Epidermal melanocyte (primary cell): ENCODE measurements around the gene NPIPA3.
"Not testable (repeated sequence)": the region's sequence is repeated elsewhere in the genome, so short reads cannot be mapped to it uniquely, and the experiment has no call there.

Experiments
- DNase-seq: peaks from one replicate; pipeline ENCODE4 v3.0.0; 2011; ENCODE audit warnings: low spot score; ENCODE audit not compliant: insufficient read length

Gene NPIPA3

DNA sequence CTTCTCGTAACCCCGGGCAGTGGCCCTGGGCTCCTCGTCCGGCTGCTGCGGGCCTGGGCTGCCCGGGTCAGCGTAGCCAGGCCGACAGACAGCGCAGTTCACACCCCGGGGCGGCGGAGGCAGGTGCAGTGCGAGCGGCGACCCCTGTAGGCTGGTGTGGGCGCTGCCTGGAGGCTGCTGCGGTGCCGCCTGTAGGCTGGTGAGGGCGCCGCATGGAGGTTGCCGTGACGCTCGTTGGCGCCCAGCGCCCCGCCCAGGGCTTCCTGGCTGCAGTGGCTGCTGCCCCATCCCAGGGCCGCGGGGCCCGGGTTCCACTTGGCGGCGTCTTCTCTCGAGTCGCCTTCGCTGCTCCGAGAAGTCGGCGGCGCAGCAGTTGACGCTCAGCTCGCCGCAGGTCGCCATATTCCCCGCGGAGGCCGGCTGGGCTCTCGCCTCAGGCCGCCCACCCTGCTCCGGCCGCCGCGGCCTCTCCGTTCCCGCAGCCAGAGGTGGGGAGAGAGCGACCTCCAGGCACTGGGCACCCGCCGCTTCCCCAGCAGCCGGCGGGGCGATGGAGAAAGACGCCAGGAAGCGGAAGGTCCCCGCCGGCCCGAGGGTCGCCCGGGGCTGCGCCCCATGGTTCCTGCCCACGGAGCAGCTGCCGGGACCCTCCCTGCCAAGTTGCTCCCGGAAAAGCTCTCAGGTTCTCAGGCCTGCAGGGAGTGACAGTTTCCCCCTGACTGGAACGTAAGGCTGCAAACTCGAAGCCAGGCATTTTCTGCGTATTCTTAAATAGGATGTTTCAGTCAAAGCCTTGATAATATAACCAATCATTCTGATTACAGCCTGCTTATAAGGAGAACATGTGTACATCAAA, at the start of gene NPIPA3:
NPIPA3 (plus strand) TSS at position 256 of the 856 bp plus-strand sequence. CDS start 5,533 bp downstream, outside the sequence.
- not testable (repeated sequence) for DNase-seq

GRCh38 chr16:14658063-14658462, 45.1 kb upstream of the NPIPA3 start:
- no peak for DNase-seq

DNA sequence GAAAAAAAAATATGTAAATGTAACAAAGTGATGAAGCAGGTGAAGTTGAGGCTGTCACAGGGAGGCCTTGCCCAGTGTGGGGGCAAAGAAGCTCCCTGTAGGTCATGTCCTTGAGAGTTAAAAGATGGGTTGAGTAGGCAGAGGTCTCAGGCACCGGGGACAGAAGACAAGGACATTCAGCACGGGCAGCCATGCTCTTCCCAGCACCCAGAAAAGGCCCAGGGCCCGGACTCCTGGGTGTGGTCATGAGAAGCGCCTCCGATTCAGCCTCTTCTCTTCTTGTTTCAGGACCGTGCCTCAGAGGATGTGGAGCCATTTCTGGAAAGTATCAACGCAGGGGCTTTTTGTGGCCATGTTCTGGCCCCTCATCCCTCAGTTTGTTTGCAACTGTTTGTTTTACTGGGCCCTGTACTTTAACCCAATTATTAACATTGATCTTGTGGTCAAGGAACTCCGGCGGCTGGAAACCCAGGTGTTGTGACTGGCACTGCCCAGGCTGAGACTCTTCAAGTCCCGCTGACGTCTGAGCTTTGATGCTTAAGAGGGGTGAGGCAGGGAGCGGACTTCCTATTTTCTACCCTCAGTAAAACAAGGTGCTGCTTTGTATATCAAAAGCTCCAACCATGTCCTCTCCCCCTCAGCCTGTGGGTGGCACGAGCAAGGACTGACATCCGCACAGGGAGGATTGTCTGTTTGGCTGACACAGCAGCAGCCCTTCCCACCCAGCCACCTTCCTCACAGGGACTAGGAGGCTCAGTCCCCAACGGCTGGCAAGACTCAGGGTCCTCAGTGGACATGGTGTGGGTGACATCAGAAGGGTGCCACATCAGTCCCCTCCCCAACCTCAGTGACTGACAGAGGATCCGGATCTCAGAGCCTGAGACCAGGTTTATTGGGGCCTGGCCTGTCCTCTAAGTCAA, 35.6 kb upstream of the NPIPA3 start:
- no peak for DNase-seq

DNA sequence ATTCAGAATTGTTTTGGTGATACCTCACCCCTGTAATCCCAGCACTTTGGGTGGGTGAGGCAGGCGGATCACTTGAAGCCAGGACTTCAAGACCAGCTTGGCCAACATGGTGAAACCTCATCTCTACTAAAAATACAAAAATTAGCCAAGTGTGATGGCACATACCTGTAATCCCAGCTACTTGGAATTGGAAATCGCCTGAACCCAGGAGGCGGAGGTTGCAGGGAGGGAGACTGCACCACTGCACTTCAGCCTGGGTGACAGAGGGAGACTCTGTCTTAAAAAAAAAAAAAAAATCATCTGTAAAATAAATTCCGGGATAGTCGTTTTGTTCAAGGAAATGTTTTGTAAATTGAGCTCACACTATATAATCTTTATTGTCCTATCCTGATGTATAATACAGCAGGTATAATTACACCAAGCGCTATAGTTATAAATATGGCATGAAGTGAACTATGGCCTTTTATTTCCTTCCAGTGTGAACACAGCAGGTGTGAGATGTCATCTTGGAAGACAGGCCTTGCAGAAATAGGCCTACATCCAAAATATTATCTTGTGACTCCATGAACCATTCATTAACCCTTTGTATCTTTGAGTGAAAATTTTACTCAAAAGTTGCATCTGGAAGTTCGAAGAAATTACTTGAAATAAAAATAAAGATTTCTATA, 34.5 kb upstream of the NPIPA3 start:
- DNase-seq: no peak

- DNase-seq: no peak
Observed at GRCh38 chr16:14669776-14670175, 33.4 kb upstream of the NPIPA3 start.

DNA sequence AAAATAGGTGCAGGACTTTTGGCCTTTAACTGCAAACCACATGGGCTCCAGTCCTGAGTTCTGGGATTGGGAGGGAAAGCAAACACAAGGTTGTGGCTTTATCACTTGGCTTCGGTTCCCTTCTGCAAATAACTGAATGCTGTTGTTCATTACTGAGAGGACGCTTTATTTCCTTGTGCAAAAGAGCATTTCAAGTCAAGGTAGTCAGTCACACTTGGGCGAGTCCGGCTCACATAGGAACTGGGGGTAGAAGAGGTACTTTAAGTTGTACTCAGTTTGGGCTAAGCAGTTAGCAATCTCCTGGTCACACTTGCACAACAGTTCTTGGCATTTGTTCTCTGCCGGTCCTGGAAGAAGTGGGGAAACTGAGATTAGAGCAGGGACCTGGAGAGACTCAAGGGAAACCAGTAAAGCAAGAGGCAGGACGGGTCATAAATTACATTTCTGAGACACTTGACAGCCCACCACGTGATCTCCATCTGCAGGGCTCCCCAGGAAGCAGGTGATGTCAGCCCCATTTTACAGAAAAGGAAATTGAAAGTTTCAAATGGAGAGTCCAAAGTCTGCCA, 30.7 kb upstream of the NPIPA3 start:
- DNase-seq: no peak

DNA sequence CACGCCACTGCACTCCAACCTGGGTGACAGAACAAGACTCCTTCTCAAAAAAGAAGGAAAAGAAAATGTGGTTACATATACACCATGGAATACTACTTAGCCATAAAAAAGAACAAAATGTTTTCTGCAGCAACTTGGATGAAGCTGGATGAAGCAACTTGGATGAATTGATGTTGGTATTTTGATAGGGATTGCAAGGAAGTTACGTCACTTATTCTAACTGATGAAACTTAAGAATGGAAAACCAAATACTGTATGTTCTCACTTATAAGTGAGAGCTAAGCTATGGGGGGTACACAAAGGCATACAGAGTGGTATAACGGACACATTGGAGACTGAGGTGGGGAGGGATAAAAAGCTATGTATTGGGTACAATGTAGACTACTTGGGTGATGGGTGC, 26.6 kb upstream of the NPIPA3 start:
- DNase-seq: no peak

DNA sequence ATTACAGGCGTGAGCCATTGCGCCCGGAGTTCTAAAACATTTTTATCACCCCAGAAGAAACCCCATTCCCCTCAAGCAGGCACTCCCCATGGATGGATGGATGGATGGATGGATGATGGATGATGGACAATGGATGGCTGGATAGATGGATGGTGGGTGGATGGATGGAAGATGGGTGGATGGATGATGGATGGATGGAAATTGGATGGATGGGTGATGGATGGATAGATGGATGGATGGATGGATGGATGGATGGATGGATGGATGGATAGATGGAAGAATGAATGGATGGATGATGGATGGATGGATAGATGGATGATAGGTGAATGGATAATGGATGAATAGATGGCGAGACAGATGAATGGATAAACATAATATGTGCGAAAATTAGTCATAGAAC, 25.6 kb upstream of the NPIPA3 start:
- DNase-seq: no peak

- DNase-seq: no peak
Observed at GRCh38 chr16:14678748-14679497, 24.3 kb upstream of the NPIPA3 start.

- not testable (repeated sequence) for DNase-seq
Observed at GRCh38 chr16:14680396-14680795, 22.8 kb upstream of the NPIPA3 start.

- DNase-seq: no peak
Observed at GRCh38 chr16:14681115-14681514, 22.1 kb upstream of the NPIPA3 start.

DNA sequence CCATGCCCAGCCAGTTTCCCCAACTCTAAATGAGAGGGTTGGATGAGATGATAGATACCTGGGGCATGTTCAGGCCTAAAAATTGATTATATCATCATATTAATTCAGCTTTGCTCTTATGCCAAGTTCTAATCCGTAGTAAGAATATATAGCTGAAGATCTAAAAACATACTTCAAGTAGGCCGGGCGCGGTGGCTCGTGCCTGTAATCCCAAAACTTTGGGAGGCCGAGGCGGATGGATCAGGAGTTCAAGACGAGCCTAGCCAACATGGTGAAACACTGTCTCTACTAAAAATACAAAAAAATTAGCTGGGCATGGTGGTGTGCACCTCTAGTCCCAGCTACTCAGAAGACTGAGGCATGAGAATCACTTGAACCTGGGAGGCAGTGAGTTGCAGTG, 21.1 kb upstream of the NPIPA3 start:
- no peak for DNase-seq

- not testable (repeated sequence) for DNase-seq
Observed at GRCh38 chr16:14685870-14686793, 17.1 kb upstream of the NPIPA3 start.

DNA sequence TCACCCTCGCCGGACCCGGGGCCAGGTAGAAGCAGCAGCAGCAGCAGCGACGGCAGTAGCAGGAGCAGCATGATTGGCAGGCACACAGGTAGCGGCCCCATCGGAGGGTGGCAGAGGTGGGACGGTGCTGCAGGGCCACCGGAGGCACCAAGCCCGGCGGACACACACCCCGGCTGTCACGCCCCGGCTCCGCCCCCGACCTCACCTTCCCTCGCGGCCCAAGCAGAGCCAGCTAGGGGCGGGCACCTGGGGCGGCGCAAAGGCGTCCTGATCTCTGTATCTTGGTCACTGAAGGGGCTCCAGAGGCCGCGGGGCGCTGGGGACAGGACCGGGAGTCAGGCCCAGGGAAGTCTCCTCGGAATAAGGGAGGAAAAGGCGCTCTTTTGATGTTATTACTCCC, 9.1 kb upstream of the NPIPA3 start, which contains the start of gene PLA2G10:
PLA2G10 (minus strand) TSS at position 180 of the 400 bp plus-strand sequence; CDS start at position 101, 79 bp downstream.
- DNase-seq: not testable (repeated sequence)

- not testable (repeated sequence) for DNase-seq
Observed at GRCh38 chr16:14701859-14702258, 1.4 kb upstream of the NPIPA3 start.

DNA sequence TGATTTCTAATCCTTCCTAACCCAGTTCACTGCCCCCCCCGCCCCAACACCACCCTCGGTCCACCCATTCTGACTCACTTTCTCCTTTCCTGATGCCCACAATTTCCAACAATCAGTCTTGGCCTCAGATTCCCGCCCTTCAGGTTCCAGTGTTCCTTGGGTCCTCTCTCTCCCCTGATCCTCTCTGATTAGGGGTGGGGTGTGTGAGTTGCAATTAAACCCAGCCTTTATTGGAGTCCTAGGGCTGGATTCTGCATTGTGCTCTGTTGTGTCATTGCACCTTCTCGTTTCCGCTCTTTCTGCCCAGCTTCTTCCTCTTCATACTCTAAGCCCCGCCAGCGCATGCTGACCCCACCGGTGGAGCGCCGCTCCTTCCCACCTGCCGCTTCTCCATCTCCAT, 539 bp upstream of the NPIPA3 start:
- not testable (repeated sequence) for DNase-seq

GRCh38 chr16:14733233-14733632, 30.0 kb downstream of the NPIPA3 start:
- not testable (repeated sequence) for DNase-seq

GRCh38 chr16:14740832-14741385, 37.7 kb downstream of the NPIPA3 start:
- DNase-seq: not testable (repeated sequence)

DNA sequence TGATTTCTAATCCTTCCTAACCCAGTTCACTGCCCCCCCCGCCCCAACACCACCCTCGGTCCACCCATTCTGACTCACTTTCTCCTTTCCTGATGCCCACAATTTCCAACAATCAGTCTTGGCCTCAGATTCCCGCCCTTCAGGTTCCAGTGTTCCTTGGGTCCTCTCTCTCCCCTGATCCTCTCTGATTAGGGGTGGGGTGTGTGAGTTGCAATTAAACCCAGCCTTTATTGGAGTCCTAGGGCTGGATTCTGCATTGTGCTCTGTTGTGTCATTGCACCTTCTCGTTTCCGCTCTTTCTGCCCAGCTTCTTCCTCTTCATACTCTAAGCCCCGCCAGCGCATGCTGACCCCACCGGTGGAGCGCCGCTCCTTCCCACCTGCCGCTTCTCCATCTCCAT, 38.6 kb downstream of the NPIPA3 start:
- not testable (repeated sequence) for DNase-seq
